ENCODE measurements around the gene MROH9.

The MROH9 gene

DNA sequence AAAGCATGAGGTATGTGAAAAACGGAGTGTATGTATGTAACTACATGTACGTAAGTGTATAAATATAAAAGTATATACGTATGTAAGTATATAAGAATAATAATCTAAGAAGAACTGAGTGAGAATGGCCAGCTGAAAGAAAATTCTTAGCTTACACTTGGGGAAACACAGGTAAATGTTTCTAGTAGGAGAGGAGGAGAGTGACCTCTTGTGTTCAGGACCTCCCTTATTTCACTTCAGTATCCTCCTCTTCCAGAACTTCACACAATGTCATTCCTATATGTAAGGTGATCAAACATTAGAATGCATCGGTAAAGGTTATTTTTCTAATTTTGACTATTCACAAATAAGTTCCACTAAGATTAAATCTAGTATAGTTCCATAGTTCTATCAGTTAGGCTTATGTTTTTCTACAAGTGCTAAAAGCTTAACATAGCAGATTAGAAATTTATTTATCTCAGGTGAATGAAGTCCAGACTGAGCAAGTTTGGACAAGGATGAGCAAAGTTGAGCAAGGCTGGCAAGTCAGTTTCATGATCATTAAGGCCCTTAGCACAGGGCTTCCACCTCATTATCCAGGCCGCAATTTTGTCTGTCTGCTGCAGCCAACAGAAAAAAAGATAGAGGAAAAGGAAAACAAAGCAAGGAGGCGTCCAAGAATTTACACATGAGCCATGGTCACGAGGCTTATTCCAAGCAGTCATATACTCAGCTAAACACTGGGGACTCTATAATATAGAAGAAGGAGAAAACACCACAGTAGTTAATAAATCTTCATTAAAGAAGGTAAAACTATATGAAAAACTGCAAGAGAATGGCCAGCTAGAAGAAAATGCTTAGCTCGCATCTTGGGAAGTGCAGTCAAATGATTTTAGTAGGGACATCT is 7.1 kb upstream of the MROH9 start:
- TF ChIP-seq, protein P1, sequence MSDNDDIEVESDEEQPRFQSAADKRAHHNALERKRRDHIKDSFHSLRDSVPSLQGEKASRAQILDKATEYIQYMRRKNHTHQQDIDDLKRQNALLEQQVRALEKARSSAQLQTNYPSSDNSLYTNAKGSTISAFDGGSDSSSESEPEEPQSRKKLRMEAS (IDR thresholded peaks at IDR 0.05; ENCODE audit: low read depth, low read length) = no peak
- no peak overlapping the region for H3K4me3 ChIP-seq (ENCODE audit: low read depth, low read length)

DNA sequence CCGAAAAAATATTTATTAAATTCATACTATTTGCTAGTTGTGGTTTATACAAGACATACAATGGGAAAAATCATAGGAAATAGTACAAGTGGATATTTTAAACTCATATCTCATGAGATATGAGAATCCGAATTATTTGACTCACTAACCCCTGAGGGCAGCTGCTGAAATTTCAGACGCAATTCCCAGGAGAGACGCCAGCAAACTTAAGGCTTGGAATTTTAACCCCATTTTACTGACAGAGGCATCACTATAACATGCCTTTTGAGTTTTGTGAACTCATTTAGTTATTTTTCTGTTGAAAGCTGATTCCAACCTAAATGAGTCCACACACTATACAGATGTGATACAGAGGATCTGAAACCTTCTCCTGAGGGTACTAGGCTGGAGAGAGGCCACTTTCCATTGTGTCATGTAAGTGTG is 5.9 kb upstream of the MROH9 start:
- TF ChIP-seq, protein P2, sequence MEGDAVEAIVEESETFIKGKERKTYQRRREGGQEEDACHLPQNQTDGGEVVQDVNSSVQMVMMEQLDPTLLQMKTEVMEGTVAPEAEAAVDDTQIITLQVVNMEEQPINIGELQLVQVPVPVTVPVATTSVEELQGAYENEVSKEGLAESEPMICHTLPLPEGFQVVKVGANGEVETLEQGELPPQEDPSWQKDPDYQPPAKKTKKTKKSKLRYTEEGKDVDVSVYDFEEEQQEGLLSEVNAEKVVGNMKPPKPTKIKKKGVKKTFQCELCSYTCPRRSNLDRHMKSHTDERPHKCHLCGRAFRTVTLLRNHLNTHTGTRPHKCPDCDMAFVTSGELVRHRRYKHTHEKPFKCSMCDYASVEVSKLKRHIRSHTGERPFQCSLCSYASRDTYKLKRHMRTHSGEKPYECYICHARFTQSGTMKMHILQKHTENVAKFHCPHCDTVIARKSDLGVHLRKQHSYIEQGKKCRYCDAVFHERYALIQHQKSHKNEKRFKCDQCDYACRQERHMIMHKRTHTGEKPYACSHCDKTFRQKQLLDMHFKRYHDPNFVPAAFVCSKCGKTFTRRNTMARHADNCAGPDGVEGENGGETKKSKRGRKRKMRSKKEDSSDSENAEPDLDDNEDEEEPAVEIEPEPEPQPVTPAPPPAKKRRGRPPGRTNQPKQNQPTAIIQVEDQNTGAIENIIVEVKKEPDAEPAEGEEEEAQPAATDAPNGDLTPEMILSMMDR (IDR thresholded peaks at IDR 0.05; ENCODE audit: low read depth, low read length) = no peak
- TF ChIP-seq POLR2A (IDR thresholded peaks at IDR 0.05; ENCODE audit: extremely low read depth, insufficient read length) = no peak
- TF ChIP-seq MYC (IDR thresholded peaks at IDR 0.05; ENCODE audit: low read depth, low read length) = no peak
- TF ChIP-seq, protein P1 (IDR thresholded peaks at IDR 0.05; ENCODE audit: low read depth, low read length) = no peak

More for the DNA sequence above, 7.1 kb upstream of the MROH9 start:
- no peak for DNase-seq (ENCODE audit: low read depth)

DNA sequence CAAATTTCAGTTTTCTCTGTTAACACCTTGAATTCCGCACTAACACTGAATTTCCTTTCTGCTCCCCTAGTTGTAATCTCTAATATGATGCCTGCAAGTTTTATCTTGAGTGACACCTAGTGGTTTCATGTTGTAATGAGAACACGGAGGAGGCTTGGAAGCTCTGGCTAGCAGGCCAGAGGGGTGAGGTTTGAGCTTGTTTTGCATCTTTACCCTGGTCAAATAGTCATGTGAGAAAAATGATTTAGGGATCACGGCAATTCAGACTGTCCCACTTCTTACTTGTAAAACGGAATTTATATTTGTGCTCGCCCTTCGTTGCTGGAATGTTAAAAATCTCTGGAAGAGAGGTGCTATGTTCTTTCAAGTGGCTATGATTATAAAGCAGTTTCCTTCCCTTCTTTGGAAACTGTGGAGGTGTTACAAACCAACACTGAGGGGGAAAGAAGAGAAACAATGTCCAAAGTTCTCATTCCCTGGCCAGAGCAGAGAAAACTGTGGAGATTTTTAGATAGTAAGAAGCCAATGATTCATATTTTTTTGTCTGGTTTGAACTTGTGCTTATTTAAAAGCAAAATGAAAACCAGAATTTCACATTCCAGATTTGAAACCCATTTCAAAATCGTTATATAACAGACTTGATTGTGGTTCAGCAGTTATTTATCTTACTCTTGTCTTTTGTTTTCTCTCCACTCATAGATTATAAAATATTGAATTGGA is 5.3 kb upstream of the MROH9 start:
- TF ChIP-seq MYC (IDR thresholded peaks at IDR 0.05; ENCODE audit: low read depth, low read length) (no peak), POLR2A (IDR thresholded peaks at IDR 0.05; ENCODE audit: extremely low read depth, insufficient read length) (no peak)
- TF ChIP-seq, protein P1 (IDR thresholded peaks at IDR 0.05; ENCODE audit: low read depth, low read length) = no peak
- TF ChIP-seq, protein P2 (IDR thresholded peaks at IDR 0.05; ENCODE audit: low read depth, low read length) = peak; percentile 58

More for the DNA sequence above, 5.9 kb upstream of the MROH9 start:
- no peak for DNase-seq (ENCODE audit: low read depth)
- no peak overlapping the region for H3K4me3 ChIP-seq (ENCODE audit: low read depth, low read length)

DNA sequence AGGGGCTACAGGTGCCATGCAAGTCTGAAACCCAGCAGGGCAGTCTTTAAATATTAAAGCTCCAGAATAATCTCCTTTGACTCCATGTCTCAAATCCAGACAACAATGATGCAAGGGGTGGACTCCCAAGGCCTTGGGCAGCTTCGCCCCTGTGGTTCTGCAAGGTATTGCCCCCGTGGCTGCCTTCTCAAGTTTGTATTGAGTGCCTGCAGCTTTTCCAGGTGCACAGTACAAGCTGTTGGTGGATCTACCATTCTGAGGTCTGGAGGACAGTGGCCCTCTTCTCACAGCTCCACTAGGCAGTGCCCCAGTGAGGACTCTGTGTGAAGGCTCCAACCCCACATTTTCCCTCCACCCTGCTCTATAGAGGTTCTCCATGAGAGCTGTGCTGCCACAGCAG is 3.7 kb upstream of the MROH9 start:
- H3K4me3 ChIP-seq (ENCODE audit: low read depth, low read length) = no peak overlapping the region
- no peak for DNase-seq (ENCODE audit: low read depth)
- TF ChIP-seq, protein P1 (IDR thresholded peaks at IDR 0.05; ENCODE audit: low read depth, low read length) = no peak
- TF ChIP-seq POLR2A (IDR thresholded peaks at IDR 0.05; ENCODE audit: extremely low read depth, insufficient read length) (no peak), MYC (IDR thresholded peaks at IDR 0.05; ENCODE audit: low read depth, low read length) (no peak)
- TF ChIP-seq, protein P2 (IDR thresholded peaks at IDR 0.05; ENCODE audit: low read depth, low read length) = no peak

More for the DNA sequence above, 5.3 kb upstream of the MROH9 start:
- peak; percentile 50 for DNase-seq (ENCODE audit: low read depth)
- H3K4me3 ChIP-seq (ENCODE audit: low read depth, low read length) = no peak overlapping the region

DNA sequence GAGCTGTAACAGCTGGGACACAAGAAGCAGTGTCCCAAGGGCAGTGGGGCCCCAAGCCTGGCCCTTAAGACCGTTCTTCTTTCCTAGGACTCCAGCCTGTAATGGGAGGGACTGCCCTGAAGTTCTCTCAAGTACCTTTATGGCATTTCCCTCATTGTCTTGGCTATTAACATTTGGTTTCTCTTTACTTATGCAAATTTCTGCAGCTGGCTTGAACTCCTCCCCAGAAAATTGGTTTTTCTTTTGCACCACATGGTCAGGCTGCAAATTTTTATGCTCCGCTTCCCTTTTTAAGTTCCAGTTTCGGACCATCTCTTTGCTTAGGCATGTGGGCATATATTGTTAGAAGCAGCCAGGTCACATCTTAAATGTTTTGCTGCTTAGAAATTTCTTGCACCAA is 3.1 kb upstream of the MROH9 start:
- TF ChIP-seq POLR2A (IDR thresholded peaks at IDR 0.05; ENCODE audit: extremely low read depth, insufficient read length) (no peak), MYC (IDR thresholded peaks at IDR 0.05; ENCODE audit: low read depth, low read length) (no peak)
- TF ChIP-seq, protein P1 (IDR thresholded peaks at IDR 0.05; ENCODE audit: low read depth, low read length) = no peak
- TF ChIP-seq, protein P2 (IDR thresholded peaks at IDR 0.05; ENCODE audit: low read depth, low read length) = no peak
- DNase-seq (ENCODE audit: low read depth) = no peak
- no peak overlapping the region for H3K4me3 ChIP-seq (ENCODE audit: low read depth, low read length)

DNA sequence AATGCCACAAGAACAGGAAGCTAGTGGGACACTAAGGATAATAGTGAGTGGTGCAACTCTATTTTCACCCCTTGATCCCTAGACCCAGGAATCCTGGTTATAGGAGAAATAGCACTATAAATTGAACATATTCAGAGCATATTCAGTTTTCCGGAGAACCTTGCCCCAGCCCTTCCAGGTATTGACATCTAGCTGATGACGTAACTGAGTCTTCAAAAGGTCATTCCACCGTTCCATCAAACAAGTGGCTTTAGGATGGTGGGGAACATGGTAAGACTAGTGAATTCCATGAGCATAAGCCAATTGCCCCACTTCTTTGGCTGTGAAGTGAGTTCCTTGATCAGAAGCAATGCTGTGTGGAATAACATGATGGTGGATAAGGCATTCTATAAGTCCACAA is 2.9 kb downstream of the MROH9 start:
- TF ChIP-seq MYC (IDR thresholded peaks at IDR 0.05; ENCODE audit: low read depth, low read length) = no peak
- no peak for TF ChIP-seq POLR2A (IDR thresholded peaks at IDR 0.05; ENCODE audit: extremely low read depth, insufficient read length)
- TF ChIP-seq, protein P1 (IDR thresholded peaks at IDR 0.05; ENCODE audit: low read depth, low read length) = no peak
- TF ChIP-seq, protein P2 (IDR thresholded peaks at IDR 0.05; ENCODE audit: low read depth, low read length) = no peak
- no peak overlapping the region for H3K4me3 ChIP-seq (ENCODE audit: low read depth, low read length)
- DNase-seq (ENCODE audit: low read depth) = no peak
